ENCODE measurements around the gene CCDC7.

DNA sequence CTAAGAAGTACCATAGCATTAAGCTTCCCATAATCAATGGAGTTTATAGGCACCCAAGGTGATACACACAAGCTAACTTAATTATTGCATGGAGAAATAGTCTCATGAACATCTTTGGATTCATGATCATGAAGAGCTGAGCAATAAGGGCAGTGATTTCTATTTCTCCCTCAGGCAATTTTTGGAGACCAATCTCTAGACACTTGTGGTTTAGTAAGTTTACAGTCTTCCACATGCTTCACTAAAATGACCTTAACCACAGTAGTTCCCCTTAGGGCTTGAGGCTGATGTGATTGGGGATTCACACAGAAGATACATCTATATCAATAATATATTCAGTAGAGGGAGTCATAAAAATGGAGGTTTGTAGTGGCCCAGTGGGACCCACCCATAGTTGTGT, 241.2 kb downstream of the CCDC7 start:
- TF ChIP-seq, protein P1, sequence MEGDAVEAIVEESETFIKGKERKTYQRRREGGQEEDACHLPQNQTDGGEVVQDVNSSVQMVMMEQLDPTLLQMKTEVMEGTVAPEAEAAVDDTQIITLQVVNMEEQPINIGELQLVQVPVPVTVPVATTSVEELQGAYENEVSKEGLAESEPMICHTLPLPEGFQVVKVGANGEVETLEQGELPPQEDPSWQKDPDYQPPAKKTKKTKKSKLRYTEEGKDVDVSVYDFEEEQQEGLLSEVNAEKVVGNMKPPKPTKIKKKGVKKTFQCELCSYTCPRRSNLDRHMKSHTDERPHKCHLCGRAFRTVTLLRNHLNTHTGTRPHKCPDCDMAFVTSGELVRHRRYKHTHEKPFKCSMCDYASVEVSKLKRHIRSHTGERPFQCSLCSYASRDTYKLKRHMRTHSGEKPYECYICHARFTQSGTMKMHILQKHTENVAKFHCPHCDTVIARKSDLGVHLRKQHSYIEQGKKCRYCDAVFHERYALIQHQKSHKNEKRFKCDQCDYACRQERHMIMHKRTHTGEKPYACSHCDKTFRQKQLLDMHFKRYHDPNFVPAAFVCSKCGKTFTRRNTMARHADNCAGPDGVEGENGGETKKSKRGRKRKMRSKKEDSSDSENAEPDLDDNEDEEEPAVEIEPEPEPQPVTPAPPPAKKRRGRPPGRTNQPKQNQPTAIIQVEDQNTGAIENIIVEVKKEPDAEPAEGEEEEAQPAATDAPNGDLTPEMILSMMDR (IDR thresholded peaks at IDR 0.05; ENCODE audit: borderline replicate concordance, extremely low read depth, low read length, poor library complexity, severe bottlenecking): no peak
- no peak for TF ChIP-seq EZH2 (IDR thresholded peaks at IDR 0.05; ENCODE audit: borderline replicate concordance, low read depth, low read length, severe bottlenecking)
